ENCODE results near the gene CSF3R. TPM values are rescaled to one million over a fixed set of nuclear protein-coding genes. Genes with fewer than 3 reads are reported as not detected.
"Not testable (repeated sequence)": the region's sequence is repeated elsewhere in the genome, so short reads cannot be mapped to it uniquely, and the experiment has no call there.

The CSF3R gene
- total RNA-seq, 1 donor: not detected

DNA sequence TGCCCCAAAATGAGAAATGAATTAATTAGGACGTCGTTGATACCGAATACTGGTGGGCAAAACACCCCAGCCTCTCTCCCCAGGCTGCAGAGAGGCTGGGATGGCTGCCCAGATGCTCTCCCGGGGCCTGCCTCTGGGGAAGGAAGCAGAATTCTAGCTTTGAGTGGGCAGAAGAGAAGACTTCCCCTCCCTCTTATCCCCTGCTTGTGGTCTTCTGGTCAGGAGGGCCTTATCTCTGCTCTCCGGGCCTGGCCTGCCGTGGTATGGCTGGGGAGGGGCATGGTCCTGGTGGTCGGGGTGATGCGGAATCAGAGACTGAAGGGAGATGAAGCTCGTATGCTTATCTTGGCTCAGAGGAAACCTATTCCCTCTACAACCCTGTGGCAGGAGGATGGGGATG, 9.8 kb upstream of the CSF3R start:
- no peak overlapping the region for H3K4me3 ChIP-seq (ENCODE audit: low read depth, low read length)
- DNase-seq (ENCODE audit: low read depth): no peak

DNA sequence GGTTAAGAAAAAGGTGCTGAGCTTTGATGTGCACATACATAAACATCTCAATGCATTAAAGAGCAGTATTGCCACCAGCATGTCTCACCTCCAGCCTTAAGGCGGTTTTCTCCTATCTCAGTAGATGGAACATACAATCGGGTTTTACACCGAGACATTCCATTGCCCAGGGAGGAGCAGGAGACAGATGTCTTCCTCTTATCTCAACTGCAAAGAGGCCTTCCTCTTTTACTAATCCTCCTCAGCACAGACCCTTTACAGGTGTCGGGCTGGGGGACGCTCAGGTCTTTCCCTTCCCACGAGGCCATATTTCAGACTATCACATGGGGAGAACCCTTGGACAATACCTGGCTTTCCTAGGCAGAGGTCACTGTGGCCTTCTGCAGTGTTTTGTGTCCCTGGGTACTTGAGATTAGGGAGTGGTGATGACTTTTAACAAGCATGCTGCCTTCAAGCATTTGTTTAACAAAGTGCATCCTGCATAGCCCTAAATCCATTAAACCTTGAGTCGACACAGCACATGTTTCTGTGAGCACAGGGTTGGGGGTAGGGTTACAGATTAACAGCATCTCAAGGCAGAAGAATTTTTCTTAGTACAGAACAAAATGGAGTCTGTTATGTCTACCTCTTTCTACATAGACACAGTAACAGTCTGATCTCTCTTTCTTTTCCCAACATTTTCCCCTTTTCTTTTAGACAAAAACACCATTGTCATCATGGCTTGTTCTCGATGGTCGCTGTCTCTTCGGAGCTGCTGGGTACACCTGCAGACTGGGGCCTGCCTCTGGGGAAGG, 6.7 kb upstream of the CSF3R start:
- H3K4me3 ChIP-seq (ENCODE audit: low read depth, low read length); DNase-seq (ENCODE audit: low read depth): not testable (repeated sequence)

More for the DNA sequence above, 9.8 kb upstream of the CSF3R start:
- TF ChIP-seq, protein P1, sequence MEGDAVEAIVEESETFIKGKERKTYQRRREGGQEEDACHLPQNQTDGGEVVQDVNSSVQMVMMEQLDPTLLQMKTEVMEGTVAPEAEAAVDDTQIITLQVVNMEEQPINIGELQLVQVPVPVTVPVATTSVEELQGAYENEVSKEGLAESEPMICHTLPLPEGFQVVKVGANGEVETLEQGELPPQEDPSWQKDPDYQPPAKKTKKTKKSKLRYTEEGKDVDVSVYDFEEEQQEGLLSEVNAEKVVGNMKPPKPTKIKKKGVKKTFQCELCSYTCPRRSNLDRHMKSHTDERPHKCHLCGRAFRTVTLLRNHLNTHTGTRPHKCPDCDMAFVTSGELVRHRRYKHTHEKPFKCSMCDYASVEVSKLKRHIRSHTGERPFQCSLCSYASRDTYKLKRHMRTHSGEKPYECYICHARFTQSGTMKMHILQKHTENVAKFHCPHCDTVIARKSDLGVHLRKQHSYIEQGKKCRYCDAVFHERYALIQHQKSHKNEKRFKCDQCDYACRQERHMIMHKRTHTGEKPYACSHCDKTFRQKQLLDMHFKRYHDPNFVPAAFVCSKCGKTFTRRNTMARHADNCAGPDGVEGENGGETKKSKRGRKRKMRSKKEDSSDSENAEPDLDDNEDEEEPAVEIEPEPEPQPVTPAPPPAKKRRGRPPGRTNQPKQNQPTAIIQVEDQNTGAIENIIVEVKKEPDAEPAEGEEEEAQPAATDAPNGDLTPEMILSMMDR (IDR thresholded peaks at IDR 0.05; ENCODE audit: insufficient read depth, low read depth, low read length): no peak

DNA sequence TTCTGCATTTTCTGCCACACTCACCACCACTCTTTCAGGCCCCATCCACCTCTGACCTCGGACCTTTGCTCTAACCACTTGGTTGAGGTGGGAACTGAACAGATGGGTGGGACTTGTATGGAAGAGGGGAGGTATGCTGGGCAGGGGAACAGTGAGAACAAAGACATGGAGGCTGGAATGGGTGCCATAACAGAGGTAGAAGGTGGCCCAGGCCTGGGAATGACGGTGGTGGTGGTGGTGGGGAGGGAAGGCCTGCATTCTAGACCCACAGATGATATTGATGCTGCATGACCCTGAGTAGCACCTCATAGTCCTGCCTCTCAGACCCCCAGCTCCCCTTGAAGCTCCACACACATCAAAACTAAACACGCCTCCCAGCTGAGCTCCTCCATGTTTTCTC, 5.2 kb upstream of the CSF3R start:
- H3K4me3 ChIP-seq (ENCODE audit: low read depth, low read length): no peak overlapping the region
- TF ChIP-seq, protein P1 (IDR thresholded peaks at IDR 0.05; ENCODE audit: insufficient read depth, low read depth, low read length): no peak
- DNase-seq (ENCODE audit: low read depth): no peak

DNA sequence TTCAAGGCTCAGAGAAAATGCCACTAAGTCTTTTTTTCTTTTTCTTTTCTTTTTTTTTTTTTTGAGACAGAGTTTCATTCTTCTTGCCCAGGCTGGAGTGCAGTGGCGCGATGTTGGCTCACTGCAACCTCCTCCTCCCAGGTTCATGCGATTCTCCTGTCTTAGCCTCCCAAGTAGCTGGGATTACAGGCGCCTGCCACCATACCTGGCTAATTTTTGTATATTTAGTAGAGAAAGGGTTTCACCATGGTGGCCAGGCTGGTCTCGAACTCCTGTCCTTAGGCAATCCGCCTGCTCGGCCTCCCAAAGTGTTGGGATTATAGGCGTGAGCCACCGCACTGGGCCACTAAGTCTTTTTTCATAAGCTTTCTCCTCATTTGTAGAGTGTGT, 4.6 kb upstream of the CSF3R start:
- DNase-seq (ENCODE audit: low read depth); H3K4me3 ChIP-seq (ENCODE audit: low read depth, low read length): not testable (repeated sequence)

DNA sequence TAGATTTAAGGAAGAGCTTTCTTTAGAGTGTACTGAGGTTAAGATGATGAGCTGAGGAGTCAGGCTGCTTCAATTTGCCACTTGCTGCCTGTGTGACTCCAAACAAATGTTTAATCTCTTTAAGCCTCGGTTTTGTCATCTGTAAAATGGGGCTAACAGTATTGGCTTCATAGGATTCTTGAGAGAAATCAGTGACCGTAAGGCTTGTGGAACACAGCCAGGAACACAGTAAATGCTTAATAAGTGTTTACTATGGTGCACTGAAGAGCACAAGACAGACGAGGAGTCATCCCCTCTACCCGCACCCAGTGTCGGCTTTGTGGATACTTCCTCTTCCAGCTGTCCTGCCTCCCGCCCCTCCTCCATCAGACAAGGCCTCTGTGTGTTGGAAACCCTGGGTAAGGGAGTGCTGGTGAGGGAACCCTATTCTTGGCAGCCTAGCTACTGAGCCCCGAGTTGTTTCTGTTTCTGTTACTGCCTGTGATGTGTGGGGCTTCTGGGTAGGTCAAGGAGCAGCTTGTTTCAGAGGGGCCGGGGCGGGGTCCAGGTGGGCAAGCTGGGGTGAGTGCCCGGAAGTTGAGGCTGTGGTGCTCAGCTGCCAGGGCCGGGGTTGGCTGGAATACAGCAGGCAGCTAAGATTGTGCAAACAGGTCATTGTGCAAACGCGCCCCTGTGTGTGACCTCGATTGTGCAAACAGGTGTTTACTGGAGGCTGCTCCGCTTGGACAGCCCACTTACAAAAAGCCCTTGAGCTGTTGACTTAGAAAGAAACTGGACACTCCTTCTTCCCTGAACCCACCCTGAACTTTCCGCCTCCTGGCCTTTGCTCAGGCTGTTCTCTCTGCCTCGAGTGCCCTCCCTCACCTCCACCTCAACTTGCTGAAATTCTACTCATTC, 4.0 kb upstream of the CSF3R start:
- TF ChIP-seq, protein P1 (IDR thresholded peaks at IDR 0.05; ENCODE audit: insufficient read depth, low read depth, low read length): no peak
- no peak overlapping the region for H3K4me3 ChIP-seq (ENCODE audit: low read depth, low read length)
- peak; percentile 81 for DNase-seq (ENCODE audit: low read depth)

DNA sequence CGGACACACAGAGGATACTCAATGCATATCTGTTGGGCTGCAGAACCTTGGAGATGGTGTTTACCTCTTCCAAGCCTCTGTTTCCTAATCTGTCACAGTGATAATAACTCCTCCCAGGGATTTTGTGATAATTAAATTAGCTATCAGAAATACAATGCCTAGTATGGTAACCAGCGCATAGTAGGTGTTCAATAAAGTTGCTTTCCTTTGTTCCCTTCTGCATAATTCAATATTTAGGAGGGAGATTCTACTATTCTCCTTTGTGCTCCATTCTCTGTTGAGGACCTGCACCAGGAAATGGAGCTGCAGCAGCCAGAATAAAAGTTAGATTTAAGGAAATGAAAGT, 3.4 kb upstream of the CSF3R start:
- TF ChIP-seq, protein P1 (IDR thresholded peaks at IDR 0.05; ENCODE audit: insufficient read depth, low read depth, low read length): no peak
- no peak for DNase-seq (ENCODE audit: low read depth)
- no peak overlapping the region for H3K4me3 ChIP-seq (ENCODE audit: low read depth, low read length)

DNA sequence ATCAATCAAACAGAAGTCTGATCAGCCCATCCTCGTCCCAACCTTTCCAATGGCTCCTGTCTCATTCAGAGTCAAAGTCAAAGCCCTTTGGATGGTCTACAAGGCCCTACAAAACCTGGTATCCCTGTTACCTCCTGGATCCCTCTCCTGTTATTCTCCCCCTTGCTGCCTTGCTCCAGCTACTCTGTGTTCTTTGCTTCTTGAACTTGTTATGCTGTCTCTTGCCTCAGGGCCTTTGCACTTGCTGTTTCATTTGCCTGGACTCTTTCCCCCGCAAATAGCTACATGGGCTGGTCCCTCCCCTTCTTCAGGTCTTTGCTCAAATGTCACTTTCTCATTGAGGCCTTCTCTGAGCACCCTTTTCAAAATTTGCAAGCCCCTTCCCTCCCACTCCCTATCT, 1.4 kb upstream of the CSF3R start:
- no peak overlapping the region for H3K4me3 ChIP-seq (ENCODE audit: low read depth, low read length)
- DNase-seq (ENCODE audit: low read depth): no peak
- TF ChIP-seq, protein P1 (IDR thresholded peaks at IDR 0.05; ENCODE audit: insufficient read depth, low read depth, low read length): no peak

Data from fibroblast of villous mesenchyme (primary cell).